ENCODE results near the gene GGT5.
"Not testable (repeated sequence)": the region's sequence is repeated elsewhere in the genome, so short reads cannot be mapped to it uniquely, and the experiment has no call there.

Gene GGT5

DNA sequence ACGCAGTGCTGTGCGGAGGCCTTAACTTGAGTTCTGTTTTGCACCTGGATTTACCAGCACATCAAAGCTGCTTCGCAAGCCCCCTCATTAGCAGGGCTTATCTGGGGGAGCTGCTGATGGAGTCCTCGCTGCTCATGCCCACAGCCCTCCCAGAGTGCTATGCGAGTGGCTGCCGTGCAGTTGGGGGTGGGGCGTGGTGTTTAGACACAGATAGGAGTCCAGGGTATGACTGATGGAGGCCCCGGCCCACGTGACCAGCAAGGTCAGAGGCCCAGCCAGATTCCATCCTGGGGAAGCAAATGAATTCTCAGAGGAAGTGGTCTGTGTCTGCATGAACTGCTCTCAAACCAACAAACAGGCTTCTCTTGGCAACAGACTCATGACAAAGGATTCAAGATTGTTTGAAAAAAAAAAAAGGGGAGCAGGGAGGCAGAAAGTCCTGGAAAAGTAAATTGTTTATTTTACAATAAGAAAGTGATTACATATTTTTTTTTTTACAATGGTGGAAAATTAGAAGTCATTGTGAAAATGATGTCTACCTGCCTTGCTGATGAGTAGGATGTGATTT, 19.5 kb upstream of the GGT5 start:
- FAIRE-seq, result not testable (repeated sequence)
- DNase-seq (ENCODE audit: low spot score), result peak; percentile 30

DNA sequence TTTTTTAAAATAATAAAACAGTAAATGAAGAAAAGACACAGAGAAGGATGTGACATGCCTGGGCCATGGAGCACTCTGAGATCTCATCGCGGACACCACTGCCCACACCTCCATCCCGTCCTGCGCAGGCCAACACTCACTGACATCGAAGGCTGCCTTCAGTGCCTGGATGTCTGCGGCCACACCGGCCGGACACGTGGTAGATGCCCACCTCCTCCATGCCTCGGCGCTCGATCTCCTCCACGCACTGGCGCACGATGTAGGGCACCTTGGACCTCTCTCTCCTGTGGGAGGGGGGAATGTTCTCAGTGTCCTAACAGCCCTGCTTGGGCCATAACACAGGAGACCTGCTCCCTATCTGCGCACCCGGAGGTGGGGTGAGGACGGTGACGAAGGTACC, 18.6 kb upstream of the GGT5 start:
- not testable (repeated sequence) for FAIRE-seq; DNase-seq (ENCODE audit: low spot score)

DNA sequence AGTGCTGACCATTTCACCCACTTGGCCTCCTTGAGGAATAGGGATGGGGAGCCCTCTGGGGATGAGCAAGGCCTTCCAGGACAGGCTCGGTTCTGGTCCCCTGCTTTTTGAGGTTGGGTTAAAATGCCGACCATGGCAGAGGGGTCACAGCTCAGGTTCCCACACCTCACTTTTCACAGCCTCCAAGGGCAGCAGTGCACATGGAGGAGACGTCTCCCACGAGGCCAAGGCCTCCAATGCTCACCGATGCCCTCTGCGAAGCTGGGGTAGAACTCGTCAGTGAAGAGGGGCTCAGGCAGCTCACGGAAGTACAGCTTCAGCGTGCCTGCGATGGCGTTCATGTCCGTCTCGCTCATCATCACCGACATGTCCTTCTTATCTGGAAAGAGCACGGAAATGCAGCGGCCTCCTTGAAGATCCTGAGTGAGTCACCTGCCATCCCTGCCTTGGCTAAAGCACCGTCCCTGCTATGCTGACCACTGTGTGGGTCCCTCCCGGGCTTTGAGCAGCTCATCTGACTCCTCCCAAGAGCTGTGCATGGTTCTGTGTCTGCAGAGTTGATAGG, 17.4 kb upstream of the GGT5 start:
- not testable (repeated sequence) for FAIRE-seq; DNase-seq (ENCODE audit: low spot score)

DNA sequence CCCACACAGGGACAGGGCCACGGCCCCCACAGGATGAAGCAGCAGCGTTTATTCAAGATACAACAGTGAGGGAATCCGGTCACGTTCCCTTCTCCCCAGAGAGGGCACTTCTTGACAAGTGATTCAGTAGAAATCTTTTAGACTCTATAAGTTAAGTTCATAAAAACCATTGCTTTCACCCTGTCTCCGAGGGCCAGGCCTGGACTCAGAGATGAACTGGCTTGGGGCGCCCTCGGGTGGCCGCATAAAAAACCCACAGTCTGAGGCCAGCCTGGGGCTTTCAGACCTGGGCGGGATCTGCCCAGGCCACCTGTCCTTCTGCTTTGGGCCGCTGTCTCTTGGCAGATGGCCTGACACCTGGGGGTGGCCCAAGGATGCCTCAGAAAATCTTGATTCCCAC, 14.6 kb upstream of the GGT5 start:
- FAIRE-seq, result not testable (repeated sequence)
- DNase-seq (ENCODE audit: low spot score), result peak; percentile 38

DNA sequence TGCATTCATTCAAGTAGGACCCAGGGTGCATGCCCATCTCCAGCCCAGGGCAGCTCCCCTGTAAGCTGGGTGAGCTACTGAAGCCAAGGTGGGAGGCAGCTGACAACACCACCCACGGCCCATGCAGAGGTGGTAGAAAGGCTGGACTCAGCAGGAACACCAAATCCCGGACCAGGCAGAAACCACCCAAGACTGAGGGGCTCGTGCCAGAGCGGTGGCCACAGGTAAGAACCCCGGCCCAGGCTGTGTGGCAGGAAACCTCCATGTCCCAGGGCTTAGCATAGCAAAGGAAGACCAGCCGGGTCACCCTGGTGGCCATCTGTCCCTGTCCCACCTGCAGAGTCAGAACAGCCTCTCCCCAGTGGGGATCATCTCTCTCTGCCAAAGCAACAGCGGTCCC, 11.9 kb upstream of the GGT5 start:
- not testable (repeated sequence) for FAIRE-seq; DNase-seq (ENCODE audit: low spot score)

DNA sequence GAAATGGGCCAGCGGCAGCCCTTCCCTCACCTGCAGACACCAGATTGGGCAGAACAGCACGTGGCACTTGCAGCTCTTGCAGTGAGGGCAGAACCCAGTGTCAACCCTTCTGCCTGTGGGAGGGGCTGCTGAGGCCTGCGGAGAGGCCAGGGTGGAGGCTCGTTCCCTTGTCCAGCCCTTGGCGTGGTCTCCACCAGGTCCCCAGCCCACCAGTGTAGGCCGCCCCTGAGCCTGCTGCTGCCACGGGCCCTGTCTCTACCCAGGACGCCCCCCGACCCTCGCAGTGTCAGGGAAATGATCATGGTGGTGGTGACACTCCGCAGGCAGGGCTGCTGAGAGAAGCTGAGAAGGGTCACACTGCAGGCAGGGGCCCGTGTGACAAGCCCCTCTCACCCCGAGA, 11.3 kb upstream of the GGT5 start:
- not testable (repeated sequence) for DNase-seq (ENCODE audit: low spot score); FAIRE-seq

DNA sequence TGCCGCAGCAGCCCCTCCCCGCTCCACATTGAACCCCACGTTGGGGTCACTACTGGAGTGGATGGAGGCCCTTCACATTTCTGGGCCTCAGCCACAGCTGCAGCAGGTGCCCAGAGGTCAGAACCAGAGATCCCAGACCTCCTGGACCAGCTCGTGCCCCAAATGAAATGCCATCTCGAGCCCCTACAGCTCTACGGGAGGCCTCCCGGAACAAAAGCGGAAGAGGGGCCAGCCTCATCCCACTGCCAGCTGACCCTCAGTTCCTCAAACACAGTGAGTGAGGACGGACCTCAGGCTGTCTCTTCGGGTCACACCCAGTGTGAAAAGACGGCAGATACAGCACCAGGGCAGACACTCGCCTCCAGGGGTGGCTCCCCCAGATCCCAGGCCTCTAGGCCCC, 8.2 kb upstream of the GGT5 start:
- FAIRE-seq; DNase-seq (ENCODE audit: low spot score): not testable (repeated sequence)

DNA sequence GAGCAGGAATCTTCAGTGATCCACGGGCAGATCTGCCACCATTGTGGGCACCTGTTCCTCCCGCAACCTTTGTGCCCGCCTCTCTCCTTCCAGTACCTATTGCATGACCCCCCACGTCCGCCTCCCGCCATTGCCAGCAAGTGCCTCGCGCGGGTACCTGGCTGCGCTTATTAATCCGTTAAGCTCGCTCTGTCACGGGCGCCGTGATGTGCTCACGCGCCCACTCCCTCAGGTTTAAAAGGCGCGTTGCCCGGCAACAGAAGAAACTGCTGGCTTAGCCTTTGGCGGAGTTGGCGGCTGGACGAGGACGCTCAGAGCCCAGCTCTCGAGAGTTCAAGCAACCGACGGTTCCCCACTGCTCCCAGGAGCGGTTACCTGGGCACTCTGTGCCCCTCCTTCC, 6.4 kb upstream of the GGT5 start:
- FAIRE-seq; DNase-seq (ENCODE audit: low spot score): not testable (repeated sequence)

DNA sequence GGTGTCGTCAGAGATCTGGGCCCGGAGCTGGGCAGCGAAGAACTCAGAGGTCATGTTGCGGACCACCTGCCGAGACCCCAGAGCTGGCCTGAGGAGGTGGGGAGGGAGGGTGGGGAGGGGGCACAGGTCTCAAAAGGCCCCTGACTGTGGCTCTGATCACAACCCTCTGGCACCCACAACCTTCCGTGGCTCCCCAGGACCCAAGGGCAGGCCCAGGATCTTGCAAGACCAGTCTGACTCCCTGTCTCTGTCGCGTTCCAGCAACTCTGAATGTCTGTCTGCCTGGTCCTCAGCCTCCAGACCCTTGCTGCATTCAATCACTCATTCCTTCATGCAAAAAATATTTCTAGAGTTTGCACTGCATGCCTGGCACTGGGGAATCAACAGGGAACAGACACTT, 4.5 kb upstream of the GGT5 start:
- FAIRE-seq; DNase-seq (ENCODE audit: low spot score): not testable (repeated sequence)

DNA sequence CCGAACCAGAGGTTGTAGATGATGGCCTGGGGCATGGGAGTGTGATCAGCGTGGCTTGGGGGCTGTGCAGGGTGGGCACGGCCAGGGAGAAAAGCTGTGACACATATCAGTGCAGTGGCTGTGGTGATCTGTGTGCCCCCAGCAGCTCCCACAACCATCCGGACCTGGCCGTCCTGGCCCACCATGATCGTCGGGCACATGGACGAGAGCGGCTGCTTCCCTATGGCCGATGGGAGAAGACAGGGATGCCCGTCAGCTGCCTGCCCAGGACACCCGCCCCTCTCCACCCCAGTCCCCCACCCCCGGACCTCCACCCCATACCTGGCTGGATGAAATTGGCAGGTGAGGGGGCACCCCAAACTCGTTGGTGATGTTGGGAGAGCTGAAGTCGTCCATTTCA, 3.7 kb upstream of the GGT5 start:
- FAIRE-seq, result not testable (repeated sequence)

DNA sequence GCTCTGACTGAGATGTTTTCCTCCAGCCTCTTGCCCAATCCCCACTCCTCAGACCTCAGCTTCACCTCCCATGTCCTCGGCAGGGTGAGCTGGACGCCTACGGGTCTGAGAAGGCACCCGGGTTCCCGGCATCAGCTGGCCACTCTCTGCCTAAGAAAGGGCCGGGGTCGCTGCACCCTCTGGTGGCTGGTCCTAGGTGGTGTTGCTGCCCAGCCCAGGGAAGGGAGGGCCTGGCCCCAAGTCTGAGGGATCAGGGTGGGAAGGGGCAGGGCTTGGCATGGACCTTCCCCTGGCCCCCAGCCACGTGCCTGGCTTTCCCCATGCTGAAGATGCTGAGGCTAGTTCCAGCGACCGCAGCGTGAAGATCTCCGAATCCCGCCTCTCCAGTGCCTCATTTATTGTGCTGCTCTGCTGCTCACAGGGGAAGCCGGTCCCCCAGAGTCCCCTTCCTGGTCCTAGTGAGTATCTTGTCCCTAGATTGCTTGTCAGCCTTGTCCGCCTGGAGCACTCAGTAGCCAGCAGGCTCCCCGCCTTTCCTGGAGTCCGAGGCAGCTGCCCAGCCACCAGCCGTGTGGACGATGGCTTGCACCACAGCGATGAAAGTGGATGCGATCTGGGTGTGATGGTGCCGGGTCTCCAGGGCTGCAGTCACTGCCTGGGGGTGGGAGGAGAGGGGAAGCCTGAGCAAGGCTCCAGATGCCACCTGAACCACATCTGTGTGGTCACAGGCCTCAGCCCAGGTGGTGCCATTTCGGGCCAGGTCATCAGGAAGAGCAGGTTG, 2.9 kb upstream of the GGT5 start:
- FAIRE-seq (no peak), DNase-seq (ENCODE audit: low spot score) (peak; percentile 43)

More for the DNA sequence above, 3.7 kb upstream of the GGT5 start:
- not testable (repeated sequence) for DNase-seq (ENCODE audit: low spot score)

DNA sequence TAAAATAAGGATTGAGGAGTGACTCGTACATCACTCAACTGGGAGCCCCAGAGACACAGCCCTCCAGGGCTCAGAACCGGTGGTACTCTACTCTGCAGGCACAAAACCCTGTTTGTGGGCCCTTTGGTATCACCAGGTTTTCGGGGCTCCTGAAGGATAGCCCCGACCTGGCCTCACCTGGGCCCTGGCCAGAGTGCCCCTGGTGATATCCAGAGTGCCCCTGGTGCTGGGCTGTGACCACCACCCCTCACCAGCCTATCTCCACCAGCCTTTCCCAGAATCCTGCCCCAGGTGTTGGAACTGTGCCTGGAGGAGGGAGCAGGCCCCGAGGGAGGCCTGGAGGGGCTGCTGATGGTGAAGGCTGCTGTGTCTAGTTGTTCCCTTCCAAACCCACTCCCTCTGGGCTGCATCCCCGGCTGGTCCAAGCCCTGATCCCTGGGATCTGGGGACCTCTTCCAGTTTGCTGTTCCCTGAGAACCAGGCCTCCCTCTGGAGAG, 2.2 kb upstream of the GGT5 start:
- FAIRE-seq, result no peak
- DNase-seq (ENCODE audit: low spot score), result no peak

DNA sequence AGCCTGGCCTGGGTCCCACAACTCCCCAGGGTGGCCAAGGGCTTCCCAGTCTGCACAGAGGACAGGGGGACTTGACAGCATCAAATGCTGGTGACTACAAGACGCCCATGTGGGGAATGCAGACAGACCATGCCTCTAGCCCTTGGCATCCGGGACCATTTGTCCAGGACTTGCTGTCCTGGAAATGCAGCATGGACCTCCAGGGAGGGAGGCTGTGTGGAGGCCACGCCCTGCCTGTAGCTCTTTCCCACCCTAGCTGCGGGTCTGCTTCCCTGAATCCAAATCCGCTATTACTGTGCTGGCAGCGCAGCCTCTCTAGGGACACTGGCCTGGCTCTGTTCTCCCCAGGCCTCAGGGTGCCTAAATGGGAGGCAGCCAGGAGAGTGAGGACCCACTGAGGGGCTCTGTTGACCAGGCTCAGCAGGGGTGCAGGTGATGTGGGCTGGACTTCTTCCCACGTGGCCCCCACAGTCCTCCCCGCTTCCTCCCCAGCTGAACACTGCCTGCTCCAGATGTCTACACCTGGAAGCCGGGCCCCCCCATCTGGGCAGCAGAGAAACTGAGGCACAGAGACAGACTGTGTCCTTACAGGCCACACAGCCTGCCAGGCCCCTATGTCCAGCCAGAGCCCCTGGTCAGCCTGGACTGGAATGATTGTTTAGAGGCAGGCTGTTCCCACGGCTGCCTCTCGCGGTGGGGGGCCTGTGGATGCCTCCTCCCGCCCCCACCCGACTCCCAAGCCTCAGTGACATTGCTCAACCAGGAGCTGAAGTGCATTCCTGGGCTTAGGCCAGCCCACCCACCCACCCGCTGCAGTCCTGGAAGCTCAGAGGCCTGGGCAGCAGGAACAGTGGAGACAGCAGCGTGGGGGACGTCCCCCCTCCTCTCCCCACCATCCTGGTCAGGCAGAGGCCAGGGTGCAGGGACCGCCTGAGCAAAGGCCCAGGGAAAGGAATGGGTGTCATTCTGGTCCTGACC, 991 bp upstream of the GGT5 start:
- not testable (repeated sequence) for DNase-seq (ENCODE audit: low spot score); FAIRE-seq

DNA sequence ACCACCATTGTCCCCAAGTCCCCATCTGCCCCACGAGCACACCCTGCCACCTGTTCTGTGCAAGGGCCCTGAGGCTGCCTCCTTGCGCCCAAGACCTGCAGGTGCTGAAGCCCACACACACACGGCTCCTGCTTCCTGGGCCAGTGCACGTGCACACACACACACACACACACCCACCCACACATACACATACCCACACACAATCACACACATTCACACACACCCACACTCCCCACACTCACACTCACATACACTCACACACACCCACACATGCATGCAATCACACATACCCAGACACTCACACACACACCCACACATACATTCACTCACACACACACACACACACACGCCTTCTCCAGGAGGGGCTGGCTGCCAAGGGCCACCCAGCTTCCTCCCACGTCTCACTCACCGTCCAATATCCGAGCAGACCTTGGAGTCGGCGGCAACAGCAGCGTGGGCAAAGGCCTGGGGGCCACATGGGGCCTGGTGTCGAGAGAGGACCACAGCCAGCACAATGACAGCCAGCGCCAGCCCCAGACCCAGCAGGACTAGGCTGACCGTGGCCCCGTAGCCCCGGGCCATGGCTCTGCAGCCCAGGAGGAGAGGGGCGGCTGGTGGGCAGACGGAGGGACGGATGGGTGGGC, 616 bp downstream of the GGT5 start:
- FAIRE-seq, result no peak
- no peak for DNase-seq (ENCODE audit: low spot score)

DNA sequence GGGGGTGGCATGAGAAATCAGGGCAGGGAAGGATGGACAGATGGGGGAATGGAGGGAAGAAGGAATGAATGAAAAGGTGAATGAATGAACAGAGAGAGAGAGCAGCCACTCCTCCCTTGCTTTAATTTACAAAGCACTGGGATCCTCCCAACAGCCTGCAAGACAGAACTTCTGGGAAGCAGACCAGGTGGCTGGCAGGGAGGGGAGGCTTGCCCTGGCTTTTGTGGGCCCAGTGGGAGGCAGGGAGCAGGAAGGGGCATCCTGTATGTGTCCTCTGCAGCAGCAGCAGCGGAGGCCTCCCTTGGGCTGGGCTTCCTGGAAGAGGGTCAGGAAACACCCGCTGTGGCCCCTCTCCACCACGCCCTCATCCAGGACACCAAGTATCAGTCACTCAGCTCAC, 1.5 kb downstream of the GGT5 start:
- DNase-seq (ENCODE audit: low spot score); FAIRE-seq: not testable (repeated sequence)

DNA sequence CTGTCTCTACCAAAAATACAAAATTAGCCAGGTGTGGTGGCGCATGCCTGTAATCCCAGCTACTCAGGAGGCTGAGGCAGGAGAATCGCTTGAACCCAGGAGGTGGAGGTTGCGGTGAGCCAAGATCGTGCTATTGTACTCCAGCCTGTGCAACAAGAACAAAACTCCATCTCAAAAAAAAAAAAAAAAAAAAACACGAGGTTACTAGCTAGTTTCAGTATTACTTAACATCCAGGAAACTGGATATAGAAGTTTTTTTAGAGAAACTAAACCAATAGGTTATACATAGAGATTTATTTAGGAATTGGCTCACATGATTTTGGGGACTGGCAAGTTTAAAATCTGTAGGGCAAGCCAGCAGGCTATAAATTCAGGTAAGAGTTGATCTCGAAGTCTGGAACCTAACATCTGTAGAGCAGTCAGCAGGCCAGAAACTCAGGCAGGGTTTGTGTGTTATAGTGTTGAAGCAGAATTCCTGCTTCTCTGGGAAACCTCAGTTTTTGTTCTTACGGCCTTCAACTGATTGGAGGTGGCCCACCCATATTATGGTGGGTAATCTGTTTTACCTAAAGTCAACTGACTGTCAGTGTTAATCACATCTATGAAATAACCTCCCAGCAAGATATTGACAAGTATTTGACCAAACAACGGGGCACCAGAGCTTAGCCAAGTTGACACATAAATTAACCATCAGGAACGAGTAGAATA, 3.7 kb downstream of the GGT5 start:
- not testable (repeated sequence) for FAIRE-seq

DNA sequence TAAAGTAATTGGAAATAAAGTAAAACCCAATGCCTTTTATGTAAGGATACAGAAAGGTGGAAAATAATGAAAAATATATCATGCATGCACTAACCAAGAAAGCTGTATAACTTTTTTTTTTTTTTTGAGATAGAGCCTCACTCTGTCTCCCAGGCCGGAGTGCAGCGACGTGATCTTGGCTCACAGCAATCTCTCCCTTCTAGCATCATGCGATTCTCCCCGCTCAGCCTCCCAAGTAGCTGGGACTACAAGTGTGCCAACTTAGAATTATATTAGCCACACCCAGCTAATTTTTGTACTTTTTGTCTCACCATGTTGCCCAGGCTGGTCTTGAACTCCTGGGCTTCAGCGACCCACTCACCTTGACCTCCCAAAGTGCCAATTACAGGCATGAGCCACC, 4.5 kb downstream of the GGT5 start:
- DNase-seq (ENCODE audit: low spot score) (no peak), FAIRE-seq (no peak)

More for the DNA sequence above, 3.7 kb downstream of the GGT5 start:
- not testable (repeated sequence) for DNase-seq (ENCODE audit: low spot score)

DNA sequence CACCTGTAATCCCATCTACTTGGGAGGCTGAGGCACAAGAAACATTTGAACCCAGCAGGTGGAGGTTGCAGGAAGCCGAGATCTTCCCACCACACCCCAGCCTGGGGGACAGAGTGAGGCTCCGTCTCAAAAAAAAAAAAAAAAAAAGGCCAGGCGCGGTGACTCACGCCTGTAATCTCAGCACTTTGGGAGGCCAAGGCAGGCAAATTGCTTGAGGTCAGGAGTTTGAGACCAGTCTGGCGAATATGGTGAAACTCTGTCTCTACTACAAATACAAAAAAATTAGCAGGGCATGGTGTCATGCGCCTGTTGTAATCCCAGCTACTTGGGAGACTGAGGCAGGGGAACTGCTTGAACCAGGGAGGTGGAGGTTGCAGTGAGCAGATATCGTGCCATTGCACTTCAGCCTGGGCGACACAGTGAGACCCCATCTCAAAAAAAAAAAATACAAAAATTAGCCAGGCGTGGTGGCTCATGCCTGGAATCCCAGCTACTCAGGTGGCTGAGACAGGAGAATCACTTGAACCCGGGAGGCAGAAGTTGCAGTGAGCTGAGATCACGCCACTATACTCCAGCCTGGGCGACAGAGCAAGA, 6.7 kb downstream of the GGT5 start:
- DNase-seq (ENCODE audit: low spot score); FAIRE-seq: not testable (repeated sequence)

DNA sequence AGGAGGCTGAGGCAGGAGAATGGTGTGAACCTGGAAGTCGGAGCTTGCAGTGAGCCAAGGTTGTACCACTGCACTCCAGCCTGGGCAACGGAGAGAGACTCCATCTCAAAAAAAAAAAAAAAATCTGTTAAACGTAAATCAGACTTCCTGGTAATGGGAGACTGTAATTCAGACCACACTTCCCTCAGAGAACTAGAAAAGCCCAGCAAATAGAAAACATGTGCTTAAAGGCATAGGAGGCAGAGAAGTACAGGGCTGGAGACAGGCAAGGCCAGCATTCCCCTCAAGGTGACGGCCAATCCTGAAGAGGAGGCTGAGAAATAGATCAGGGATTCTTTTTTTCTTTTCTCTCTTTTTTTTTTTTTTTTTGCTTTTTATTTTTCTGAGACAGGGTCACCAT, 8.2 kb downstream of the GGT5 start:
- no peak for DNase-seq (ENCODE audit: low spot score)
- FAIRE-seq, result no peak
